ENCODE results near the gene CACNA1H.

- TF ChIP-seq CTCF (IDR thresholded peaks at IDR 0.05; ENCODE audit: low read depth, low read length, poor library complexity, severe bottlenecking) (no peak), EZH2phosphoT487 (IDR thresholded peaks at IDR 0.05; ENCODE audit: borderline replicate concordance, low read length) (no peak)
These were observed 5.9 kb upstream of the CACNA1H start for GRCh38 chr16:1147027-1147426.

Data from DOHH2 (cell line).